Measurements from ENCODE around the gene MIPOL1.
"Not testable (repeated sequence)": the region's sequence is repeated elsewhere in the genome, so short reads cannot be mapped to it uniquely, and the experiment has no call there.

The MIPOL1 gene

GRCh38 chr14:37285220-37285619 lies 87.5 kb downstream of the MIPOL1 start:
- no peak for DNase-seq (ENCODE audit: low read depth in 2 of 2)

- DNase-seq (ENCODE audit: low read depth in 2 of 2), result no peak
Measured at GRCh38 chr14:37289688-37290087, 92.0 kb downstream of the MIPOL1 start.

- DNase-seq (ENCODE audit: low read depth in 2 of 2), result not testable (repeated sequence)
Measured at GRCh38 chr14:37295262-37295661, 97.5 kb downstream of the MIPOL1 start.

- DNase-seq (ENCODE audit: low read depth in 2 of 2), result no peak
Measured at GRCh38 chr14:37311252-37311651, 113.5 kb downstream of the MIPOL1 start.

- no peak for DNase-seq (ENCODE audit: low read depth in 2 of 2)
Measured at GRCh38 chr14:37318938-37319337, 121.2 kb downstream of the MIPOL1 start.

- no peak for DNase-seq (ENCODE audit: low read depth in 2 of 2)
Measured at GRCh38 chr14:37320106-37320505, 122.4 kb downstream of the MIPOL1 start.

GRCh38 chr14:37325332-37325731 lies 127.6 kb downstream of the MIPOL1 start:
- no peak for DNase-seq (ENCODE audit: low read depth in 2 of 2)

- no peak for DNase-seq (ENCODE audit: low read depth in 2 of 2)
Measured at GRCh38 chr14:37326434-37326833, 128.7 kb downstream of the MIPOL1 start.

GRCh38 chr14:37327933-37328332 lies 130.2 kb downstream of the MIPOL1 start:
- not testable (repeated sequence) for DNase-seq (ENCODE audit: low read depth in 2 of 2)

GRCh38 chr14:37328673-37329072 lies 130.9 kb downstream of the MIPOL1 start:
- DNase-seq (ENCODE audit: low read depth in 2 of 2), result no peak

- DNase-seq (ENCODE audit: low read depth in 2 of 2), result no peak
Measured at GRCh38 chr14:37329189-37330001, 131.7 kb downstream of the MIPOL1 start.

GRCh38 chr14:37330910-37331309 lies 133.2 kb downstream of the MIPOL1 start:
- DNase-seq (ENCODE audit: low read depth in 2 of 2), result no peak

GRCh38 chr14:37340353-37340752 lies 142.6 kb downstream of the MIPOL1 start:
- no peak for DNase-seq (ENCODE audit: low read depth in 2 of 2)

GRCh38 chr14:37343307-37344094 lies 145.8 kb downstream of the MIPOL1 start:
- peak; percentile 9 to 16 for DNase-seq (ENCODE audit: low read depth in 2 of 2)

GRCh38 chr14:37363661-37364060 lies 165.9 kb downstream of the MIPOL1 start:
- no peak for DNase-seq (ENCODE audit: low read depth in 2 of 2)

- DNase-seq (ENCODE audit: low read depth in 2 of 2), result no peak
Measured at GRCh38 chr14:37369425-37369824, 171.7 kb downstream of the MIPOL1 start.

GRCh38 chr14:37375566-37375965 lies 177.8 kb downstream of the MIPOL1 start:
- DNase-seq (ENCODE audit: low read depth in 2 of 2), result no peak

- DNase-seq (ENCODE audit: low read depth in 2 of 2), result no peak
Measured at GRCh38 chr14:37376944-37377609, 179.3 kb downstream of the MIPOL1 start.

- DNase-seq (ENCODE audit: low read depth in 2 of 2), result no peak
Measured at GRCh38 chr14:37384870-37385596, 187.3 kb downstream of the MIPOL1 start.

GRCh38 chr14:37397157-37397940 lies 199.6 kb downstream of the MIPOL1 start:
- DNase-seq (ENCODE audit: low read depth in 2 of 2), result not testable (repeated sequence)

GRCh38 chr14:37397941-37398215 lies 200.1 kb downstream of the MIPOL1 start:
- no peak for DNase-seq (ENCODE audit: low read depth in 2 of 2)
